ENCODE data around the gene RAB11B. TPM values are rescaled to one million over a fixed set of nuclear protein-coding genes. Genes with fewer than 3 reads are reported as not detected.

RAB11B gene
- total and polyA plus RNA-seq, 10 of the 15 experiments (the other 5 are each of a cell fraction or from before 2014, with no cell fraction given), result 0.92 to 82.5 (median 17.9) TPM

GRCh38 chr19:8396563-8397203, 6.5 kb downstream of the RAB11B start:
- no peak overlapping the region for H3K4me3 ChIP-seq
- no peaks in the 10 kb centered on the region for H3K27me3 ChIP-seq (replicated peaks in 1 of 2; ENCODE audit: control insufficient read depth in 2 of 2, insufficient read depth in 2 of 2, low read length in 1 of 2)
- in situ Hi-C loops (cut with MboI) (no loop called here), intact Hi-C loops (cut with micrococcal nuclease; ENCODE audit: unreplicated experiment) (loop anchor here (1.0 to 5.0 kb wide), 2 partner anchors 42 to 129 kb away; no protein-coding TSS in a partner anchor)
- ATAC-seq (peak; percentile 98), FAIRE-seq (peak; percentile 66), DNase-seq (ENCODE audit: low read depth, low spot score) (peak; percentile 55)
- BruUV-seq (replicated peaks), result no TSS peak
- CTCF ChIA-PET, result interaction anchor here (1.0 to 3.0 kb wide), 4 partner anchors 42 to 127 kb away, joined by 4 to 18 read pairs (median 5); no protein-coding TSS in a partner anchor
- 25% methylated on average over 15 of the region's 22 CpGs for WGBS (ENCODE audit: insufficient coverage, insufficient replicate concordance, low lambda C conversion rate, missing lambda C conversion rate)
- H3K9me3 ChIP-seq (replicated peaks; ENCODE audit: control insufficient read depth, insufficient read depth, low read length), result no peaks in the 10 kb centered on the region
- H3K79me2 ChIP-seq (ENCODE audit: control insufficient read depth, insufficient read depth, low read length), result peaks cover 25% of the 10 kb centered on the region
- RAD21 ChIA-PET (ENCODE audit: unreplicated experiment), result no interaction called here
- no peak overlapping the region for H3K9ac ChIP-seq (ENCODE audit: control insufficient read depth, insufficient read depth, low read length)
- H3K27ac ChIP-seq (ENCODE audit: control insufficient read depth, insufficient read depth), result no peak overlapping the region
- peaks cover 3 to 10% of the 10 kb centered on the region in 2 experiments; a peak in 3 of 4 replicates for H3K36me3 ChIP-seq (ENCODE audit: control insufficient read depth in 2 of 2, insufficient read depth in 2 of 2, low read length in 1 of 2)
- peaks cover 8% of the 10 kb centered on the region; the same call in 1 of the 2 replicates for H3K4me1 ChIP-seq (ENCODE audit: control insufficient read depth, insufficient read depth, low read length)
- POLR2A ChIA-PET, result no interaction called here
- no peak overlapping the region for H2AFZ ChIP-seq (ENCODE audit: control insufficient read depth, low read depth, low read length)
- no peak overlapping the region for H3K4me2 ChIP-seq (ENCODE audit: control insufficient read depth, insufficient read depth)
- SMC1A ChIA-PET (ENCODE audit: uncharacterized antibody, unreplicated experiment), result interaction anchor here (0.8 to 1.1 kb wide), 2 partner anchors 7 to 43 kb away, joined by 3 read pairs; no protein-coding TSS in a partner anchor
- H4K20me1 ChIP-seq (ENCODE audit: control insufficient read depth, insufficient read depth), result no peaks in the 10 kb centered on the region; the same call in 1 of the 2 replicates
- no peak for TF ChIP-seq MYC (IDR thresholded peaks at IDR 0.05; ENCODE audit: insufficient read depth, insufficient read length, insufficient replicate concordance, low read length, severe bottlenecking)
- TF ChIP-seq CBX3 (IDR thresholded peaks at IDR 0.05; ENCODE audit: borderline replicate concordance, low read depth), result no peak
- no peak for TF ChIP-seq ZZZ3 (IDR thresholded peaks at IDR 0.05; ENCODE audit: control insufficient read depth, insufficient read length, low read depth)
- TF ChIP-seq SP1 (IDR thresholded peaks at IDR 0.05; ENCODE audit: low read depth, low read length), result no peak
- TF ChIP-seq HSF1 (IDR thresholded peaks at IDR 0.05; ENCODE audit: low read depth, low read length), result no peak
- no peak for TF ChIP-seq CUX1 (IDR thresholded peaks at IDR 0.05; ENCODE audit: insufficient replicate concordance, low read depth, low read length)
- TF ChIP-seq SMARCA5 (IDR thresholded peaks at IDR 0.05), result peak; percentile 81
- no peak for TF ChIP-seq JUNB (IDR thresholded peaks at IDR 0.05)
- peak; percentile 49; the same call in 1 of the 2 replicates for TF ChIP-seq RB1 (IDR thresholded peaks at IDR 0.05; ENCODE audit: borderline replicate concordance)
- no peak for TF ChIP-seq IRF3 (IDR thresholded peaks at IDR 0.05)
- 0 out of 2 replicates have a peak, but pooled peaks have one; percentile 16 for TF ChIP-seq TCF12 (IDR thresholded peaks at IDR 0.05; ENCODE audit: low read depth, low read length)
- TF ChIP-seq HDGF (IDR thresholded peaks at IDR 0.05), result peak; percentile 64; the same call in 1 of the 2 replicates
- TF ChIP-seq SREBF1 (IDR thresholded peaks at IDR 0.05; ENCODE audit: low read length), result no peak
